Activated CD4-positive, CD25-positive, alpha-beta regulatory T cell treated with anti-CD3 and anti-CD28 coated beads, Interleukin-2, amount 50 U/mL, for 24 hours (primary cell): ENCODE measurements around the gene CCDC33.
A peak's percentile ranks its signal among the peaks of the same experiment; 100 is the strongest.

ENCODE experiments used
- ATAC-seq, 2 donors: fragments of 150-1000 bp; cut with Tn5 transposase; one replicate each; pipeline ENCODE4 v1.10.0; 2021; ENCODE audit warnings: mild to moderate bottlenecking in 1 of 2, moderate library complexity in 1 of 2

CCDC33 gene

GRCh38 chr15:74235962-74236361 lies at the start of gene CCDC33:
Gene CCDC33 (plus strand): TSS chr15:74236326. CDS start chr15:74236720, 394 bp downstream.
- ATAC-seq: no peak

DNA sequence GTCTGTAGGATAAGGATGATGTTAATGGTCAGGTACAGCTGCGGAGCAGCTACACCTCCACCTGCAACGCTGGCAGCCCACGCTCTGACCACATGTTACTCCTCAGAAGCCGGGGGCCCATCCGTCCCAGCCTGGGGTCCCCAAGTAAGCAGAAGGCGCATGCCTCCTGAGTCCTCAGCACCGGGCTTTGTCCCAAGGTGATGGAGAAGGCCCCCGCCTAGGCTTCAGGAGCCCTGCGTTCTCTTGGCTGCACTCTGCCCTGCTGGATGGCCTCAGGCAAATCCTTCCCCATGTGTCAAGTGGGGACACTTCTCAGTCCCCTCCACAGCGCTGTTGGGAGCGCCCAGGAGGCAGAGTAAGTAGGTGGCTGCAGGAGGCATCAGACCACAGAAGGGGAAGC lies 47.9 kb upstream of the CCDC33 start:
- ATAC-seq: no peak

DNA sequence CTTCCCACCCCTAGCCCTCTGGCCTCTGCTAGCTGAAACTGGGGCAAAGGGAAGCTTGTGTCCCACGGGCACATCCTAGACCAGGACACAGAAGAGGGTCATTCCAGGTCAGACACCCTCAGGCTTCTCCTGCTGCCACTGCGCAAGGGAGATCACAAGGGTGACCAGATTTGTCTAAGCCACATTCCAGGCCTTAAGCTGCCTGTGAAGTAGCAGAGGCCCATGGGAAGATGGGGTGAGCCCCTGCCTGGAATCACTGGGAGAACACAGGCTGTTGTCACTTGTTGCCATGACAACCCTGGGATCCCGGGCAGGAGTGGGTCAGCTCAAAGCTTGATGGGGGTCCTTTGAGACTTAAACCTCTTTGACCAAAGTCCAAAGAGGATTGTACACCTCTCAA lies 44.3 kb upstream of the CCDC33 start:
- no peak for ATAC-seq

DNA sequence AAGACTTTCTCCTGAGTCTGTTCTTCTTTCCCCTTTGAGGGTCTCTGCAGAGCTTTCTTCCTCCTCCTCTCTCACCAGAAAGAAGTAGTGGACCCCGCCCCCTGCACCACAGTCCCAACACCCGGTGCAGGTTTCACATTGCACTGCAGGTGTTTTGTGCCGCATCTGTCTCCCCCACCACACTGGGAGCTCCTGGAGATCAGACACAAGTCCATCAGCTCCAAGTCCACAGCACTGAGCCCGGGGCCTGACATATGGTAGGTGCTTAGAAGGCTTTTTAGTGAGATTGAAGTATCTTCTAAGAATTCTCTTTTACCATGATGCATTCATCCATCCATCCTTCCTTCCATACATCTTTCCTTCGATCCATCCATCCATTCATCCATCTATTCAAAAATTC lies 43.4 kb upstream of the CCDC33 start:
- ATAC-seq: no peak

DNA sequence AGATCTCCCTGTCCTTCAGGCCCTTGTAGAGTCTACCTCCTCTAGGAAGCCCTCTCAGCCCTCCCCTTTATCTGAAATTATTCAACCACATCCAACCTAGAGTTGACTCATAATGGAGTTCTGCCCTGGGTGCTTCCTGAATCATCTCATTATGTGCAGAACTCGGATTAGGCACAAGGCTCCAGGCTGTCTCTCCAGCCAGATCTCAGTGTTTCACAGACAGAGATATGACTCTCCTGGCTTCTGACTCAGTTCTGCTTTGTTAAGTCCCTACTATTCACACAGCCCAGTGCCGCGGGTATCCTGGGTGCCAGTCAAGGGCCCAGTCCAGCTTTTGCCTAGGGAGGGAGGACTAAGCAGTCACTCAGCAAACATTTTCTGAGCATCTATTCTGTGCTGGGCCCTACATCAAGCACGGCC lies 42.8 kb upstream of the CCDC33 start:
- ATAC-seq: no peak

DNA sequence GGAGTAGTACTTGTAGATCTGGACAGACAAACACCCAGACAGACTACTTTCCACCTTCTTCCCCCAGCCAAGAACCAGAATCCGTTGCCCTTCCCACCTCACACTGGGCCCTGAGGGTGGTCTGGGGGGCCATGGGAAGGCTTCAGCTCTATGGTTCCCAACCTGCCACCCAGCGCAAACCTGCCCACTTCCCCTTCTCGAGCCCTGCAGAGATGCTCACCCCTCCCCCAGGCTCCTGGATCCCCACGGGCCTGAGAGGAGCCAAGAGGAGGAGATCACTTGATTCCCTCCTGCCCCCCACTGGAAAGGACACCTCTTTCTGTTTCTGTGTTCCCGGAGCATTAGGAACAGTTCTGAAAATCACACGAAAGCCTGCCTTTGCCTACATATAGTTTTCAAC lies 42.2 kb upstream of the CCDC33 start:
- no peak for ATAC-seq

DNA sequence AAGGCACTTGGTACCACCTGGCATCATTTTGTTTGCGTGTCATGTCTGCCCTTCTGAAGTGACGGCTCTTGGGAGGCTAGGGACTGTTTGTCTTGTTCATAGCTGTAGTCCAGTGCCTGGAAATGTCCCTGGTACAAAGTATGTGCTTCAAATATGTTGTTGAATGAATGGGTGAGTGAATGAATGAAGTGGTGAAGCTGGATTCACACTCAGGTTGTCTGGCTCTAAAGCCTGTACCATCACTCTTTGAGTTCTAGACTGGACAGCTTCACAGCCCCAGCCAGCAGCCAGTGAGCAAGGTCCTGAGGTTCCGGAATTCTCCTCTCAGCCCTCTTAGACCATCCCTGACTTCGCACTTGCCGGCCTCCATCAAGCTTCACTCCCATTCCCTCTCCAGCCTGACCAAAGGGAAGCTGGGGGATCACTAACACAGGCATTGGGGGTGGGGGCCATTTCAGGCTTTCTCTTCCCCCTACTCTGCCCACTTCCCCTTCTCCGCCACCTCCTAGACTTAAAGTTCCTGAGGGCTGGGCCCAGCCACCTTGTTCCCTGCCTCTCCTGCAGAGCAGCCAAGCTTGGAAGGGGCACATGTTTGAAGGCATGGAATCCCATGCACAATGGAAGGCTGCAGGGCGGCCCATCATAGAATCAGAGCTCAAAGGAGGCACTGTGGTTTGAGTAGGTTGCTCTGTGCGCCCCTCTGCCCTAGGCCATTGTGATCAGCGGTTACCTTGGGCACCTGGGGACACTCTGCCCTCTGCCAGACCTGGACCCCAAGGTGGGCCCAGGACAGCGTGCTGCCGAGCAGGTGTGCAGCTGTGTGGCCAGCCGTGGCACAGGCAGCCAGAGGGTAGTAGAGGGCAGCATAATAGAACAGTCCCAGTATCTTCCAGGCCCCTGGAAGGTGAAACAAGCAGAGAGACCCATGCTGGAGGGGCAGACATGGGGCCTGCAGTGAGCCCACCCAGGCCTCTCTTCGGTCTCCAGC lies 41.3 kb upstream of the CCDC33 start:
- no peak for ATAC-seq

- ATAC-seq: no peak
Measured at GRCh38 chr15:74196175-74196574, 40.0 kb upstream of the CCDC33 start.

DNA sequence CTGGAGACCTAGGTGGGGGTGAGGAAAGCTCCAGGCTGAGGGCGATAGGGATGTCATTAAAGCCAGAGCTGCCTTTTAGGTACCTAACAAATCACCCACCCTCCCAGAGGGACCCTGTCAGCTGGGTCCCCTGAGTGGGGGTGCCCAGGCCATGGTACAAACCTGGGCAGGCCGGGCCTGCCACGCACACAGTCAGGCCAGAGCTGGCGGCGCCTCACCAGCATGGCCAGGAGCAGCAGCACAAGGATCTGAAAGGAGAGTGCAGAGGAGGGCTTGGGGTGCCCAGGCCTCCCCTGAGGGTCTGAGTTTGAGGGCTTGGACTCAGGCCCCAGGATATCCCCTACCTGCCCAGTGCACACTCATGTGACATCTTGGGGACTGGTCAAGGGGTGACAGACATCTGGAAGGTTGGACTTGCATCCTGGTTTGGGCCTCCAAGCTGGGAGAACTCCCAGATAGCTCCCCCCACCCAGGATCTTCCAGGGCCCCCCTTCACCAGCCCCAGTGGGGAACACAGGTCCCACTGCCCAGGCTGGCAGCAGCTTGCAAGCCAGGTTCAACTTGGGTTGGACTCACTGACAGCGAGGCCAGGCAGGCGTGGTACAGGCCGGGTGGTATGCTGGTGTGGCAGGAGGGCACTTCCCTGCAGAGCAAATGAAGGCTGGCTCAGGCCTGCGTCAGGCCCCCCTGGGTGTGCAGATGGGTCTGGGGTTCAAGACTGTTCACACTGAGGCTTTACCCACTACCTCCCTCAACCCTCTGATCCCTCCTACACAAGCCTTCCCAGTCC lies 38.8 kb upstream of the CCDC33 start:
- ATAC-seq: no peak

DNA sequence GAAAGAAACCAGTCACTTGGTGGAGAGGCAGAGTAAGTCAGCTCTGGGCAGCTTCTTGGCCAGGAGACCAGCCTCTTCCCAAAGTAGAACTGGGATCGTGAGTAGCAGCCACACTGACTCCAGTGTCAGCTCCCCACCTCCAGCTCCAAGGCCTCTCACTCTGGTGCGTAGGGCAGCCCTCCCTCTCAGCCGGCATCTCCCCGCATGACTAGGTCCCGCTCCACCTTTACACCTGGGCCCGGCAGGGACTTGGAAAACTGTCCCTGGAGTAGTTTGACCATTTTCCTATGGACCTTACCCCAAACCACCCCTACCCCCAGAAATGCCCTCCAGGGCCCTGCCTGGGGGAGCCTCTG lies 36.9 kb upstream of the CCDC33 start:
- no peak for ATAC-seq

- ATAC-seq: no peak
Measured at GRCh38 chr15:74200412-74200815, 35.7 kb upstream of the CCDC33 start.

- no peak for ATAC-seq
Measured at GRCh38 chr15:74200871-74201419, 35.2 kb upstream of the CCDC33 start.

DNA sequence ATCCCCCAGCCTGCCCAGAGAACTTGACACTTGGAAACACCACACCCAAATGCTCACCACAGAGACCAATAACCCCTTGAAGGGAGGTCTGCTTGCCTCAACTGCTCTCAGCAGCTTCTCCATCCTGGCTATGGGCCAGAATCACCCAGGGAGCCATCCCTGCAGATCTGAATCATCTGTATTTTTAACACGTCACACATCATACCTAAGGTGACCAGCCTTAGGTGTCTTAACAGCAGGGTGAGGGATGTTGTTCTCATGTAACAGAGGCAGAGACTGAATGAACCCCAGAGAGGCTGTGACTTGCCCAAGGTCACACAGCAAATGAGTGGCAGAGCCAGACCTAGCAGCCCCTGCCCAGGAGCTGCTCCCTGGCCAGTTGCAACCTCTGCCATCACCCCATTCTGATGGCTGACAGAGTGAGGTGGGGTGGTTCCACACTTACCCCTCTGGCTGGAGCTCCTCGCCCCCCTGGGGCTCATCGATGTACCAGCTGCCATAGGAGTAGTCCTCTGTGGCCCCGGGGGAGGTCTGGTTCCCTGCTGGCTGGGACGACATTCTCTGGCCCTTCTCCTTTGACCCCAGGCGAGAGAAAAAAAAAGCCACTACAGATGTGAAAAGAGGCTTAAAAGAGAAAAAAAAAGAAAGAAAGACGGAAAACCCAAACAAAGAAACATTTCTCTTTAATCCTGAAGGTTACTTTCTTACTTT lies 34.3 kb upstream of the CCDC33 start:
- no peak for ATAC-seq

DNA sequence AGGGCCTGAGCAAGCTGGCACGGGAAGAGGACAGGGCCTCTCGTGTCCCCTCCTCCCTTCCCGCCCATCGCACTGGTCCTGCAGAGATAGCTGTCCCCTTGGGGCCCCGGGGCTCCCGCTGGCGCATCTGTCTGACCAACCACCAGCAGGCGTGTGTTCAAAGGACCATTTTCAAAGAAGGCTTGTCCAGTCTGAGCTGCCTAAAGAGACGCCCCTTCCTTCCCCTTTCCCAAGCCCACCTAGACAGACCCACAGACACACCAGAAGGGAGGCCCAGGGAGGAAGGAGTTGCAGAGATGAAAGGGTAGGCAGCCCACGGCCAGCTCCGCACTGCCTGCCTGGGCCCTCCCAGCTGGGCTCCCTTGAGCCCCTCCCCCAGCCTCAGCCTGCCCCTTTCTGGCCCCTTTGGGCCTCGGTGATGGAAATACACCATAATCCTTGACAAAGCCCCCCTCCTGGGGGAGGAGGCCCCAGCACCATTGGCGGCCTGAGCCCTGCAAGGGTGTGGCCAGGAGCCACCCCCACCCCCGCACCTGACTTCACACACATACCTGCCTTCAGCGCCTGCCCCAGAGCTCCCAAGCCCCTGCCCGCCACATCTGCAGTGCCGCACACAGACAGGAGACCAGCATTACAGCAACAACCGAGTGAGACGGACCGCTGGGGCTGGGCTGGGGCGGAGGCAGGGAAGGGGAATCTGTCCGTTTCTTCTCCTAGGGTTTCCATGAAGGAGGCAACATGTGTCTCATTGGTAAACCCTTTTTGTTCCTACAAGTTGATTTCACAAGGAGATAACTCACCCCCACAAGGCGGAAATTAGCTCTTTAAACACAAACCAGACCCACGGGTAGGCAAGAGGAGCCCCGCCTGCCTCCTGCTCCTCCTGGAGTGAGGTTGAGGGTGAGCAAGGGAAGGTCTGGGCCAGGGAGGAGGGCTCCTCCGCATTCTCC lies 33.4 kb upstream of the CCDC33 start, which contains the start of gene STRA6:
TSS of gene STRA6 (minus strand) at position 336 of the 950 bp plus-strand sequence. CDS start 520 bp downstream, outside the sequence.
- peak in 1 of 2 donors; percentile 23 for ATAC-seq

DNA sequence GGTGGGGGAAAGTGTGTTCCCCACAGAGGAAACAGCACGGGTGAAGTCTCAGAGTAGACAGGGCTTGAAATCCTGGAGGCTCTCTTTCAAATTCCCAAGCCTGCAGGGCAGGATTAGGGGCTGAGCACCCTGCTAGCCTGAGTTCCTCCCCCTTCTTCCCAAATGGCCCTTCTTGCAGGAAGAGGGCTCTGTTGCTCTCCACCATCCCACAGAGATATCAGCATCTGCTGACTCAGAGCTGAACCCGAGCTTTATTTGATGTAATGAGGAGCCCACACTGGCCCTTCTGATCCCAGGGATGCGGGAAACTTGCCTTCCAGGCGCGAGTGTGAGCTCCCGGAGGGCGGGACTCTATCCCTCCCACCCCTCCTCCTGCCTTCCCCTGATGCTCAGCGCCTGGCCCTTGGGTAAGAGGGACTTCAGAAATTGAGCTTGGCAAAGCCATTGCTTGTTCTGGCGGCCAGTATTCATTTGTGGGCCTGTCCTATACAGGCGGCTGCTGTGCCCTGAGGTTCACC lies 32.2 kb upstream of the CCDC33 start:
- ATAC-seq: no peak

- no peak for ATAC-seq
Measured at GRCh38 chr15:74205582-74205947, 30.6 kb upstream of the CCDC33 start.

DNA sequence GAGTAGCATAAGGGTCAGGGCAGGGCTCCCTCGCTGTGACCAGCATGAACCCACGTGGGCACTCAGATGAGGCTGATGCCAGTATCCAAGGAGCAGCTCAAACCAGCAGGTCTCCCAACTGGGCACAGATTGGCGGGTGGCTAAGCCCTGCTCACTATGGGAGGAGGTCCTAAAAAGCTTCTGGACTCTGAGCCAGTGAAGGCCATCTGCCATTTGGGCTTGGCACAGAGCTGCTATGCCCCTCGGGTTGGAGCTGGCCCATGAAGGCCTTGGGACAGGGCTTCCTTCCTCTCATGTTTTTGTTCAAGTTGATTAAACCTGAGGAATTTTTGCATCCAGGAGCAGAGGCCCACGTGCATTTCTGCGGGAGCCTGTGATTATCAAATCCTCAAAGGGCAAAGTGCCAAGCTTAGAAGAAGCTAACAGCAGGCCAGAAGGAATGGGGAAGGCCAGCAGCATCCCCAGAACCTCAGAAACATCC lies 29.3 kb upstream of the CCDC33 start:
- ATAC-seq: no peak

DNA sequence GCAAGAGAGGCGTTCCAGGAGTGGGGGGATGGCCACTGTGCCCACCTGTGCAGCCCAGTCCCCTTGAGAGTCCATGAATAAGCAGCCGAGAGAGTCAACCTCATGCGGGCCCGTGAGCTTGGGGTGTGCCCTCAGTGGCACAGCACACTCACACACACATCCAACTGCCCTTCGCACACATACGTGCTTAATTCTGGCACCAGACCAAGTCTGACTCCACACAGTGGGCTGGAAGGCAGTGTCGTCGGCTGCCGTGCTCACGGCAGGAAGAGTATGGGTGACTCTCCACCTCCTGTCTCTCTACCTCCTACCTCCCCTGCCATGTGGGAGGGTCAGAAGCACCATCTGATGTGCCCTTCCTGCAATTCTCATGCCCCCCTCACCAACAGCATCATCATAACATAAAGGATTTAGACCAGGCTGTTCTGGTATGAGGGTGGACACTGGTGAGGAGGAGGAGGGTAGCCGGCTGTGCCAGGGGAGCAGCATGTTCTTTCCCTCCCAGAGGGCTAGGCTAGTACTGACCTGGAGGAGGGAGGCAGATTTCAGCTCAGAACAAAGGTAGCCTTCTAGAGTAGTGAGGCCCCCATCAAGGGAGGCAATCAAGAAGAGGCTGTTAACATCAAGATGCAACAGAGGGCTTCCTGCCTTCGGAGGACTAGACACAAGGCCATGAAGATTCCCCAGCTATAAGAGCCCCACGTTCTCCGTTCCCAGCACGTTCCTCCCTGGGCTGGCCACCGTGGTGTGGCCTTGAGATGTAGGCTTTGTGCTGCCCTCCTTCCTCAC lies 28.3 kb upstream of the CCDC33 start:
- ATAC-seq: no peak

DNA sequence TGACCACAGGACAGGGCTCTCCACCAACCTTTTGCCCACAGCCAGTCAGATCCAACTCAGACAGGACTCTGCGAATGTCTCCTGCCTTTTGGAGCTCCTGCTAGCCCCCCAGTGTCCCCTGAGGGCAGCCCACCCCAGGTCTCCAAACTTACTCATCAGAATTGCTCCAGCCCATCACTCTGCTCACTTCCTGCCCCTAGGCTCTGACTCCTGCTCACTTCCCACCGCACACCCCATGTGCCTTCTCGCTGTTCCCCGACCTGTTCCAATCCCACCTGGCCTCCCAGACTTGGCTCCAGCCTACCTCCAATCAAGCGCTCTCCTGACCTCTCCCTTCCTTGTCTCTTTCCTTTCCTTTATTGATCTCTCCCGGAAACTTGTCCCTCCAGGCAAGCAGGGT lies 27.6 kb upstream of the CCDC33 start:
- ATAC-seq: no peak

DNA sequence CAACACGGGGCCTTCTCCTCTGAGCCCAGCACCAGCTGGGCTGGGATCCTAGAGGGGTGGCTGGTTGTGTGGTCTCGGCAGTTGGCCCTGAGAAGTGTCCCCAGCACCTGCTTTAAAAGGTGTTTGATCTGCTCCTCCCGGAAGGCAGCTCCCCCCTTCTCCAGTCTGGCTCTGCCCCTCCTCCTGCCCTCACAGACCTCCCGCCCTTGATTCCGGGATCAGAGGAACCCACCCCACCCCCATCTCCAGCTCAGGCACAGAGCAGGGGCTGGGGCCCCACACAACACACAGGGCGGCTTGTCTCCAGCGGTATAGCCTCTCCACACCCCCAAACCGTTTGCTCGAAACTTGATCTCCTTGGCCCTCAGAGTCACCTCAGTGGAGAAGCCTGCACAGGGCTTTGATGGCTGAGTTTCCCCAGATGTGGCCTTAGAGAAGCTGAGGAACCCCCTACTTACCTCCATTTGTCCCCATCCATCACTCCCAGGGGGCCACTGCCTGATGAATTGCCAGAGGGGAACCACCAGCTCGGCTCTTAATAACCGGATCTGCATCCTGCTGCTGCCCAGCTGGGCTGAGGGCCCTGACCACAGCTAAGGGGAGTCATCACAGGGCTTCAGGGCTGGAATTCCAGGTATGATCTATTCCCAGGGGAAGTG lies 27.1 kb upstream of the CCDC33 start:
- no peak for ATAC-seq
